Trophoblast cell (in vitro differentiated cells and primary cell): ENCODE results near the gene TTC17.
"Not testable (repeated sequence)": the region's sequence is repeated elsewhere in the genome, so short reads cannot be mapped to it uniquely, and the experiment has no call there.

Source experiments
- DNase-seq, 2 donors: peaks; one replicate each; pipeline ENCODE4 v3.0.0-alpha.2; 2016
- H2AFZ ChIP-seq: 2 replicates; pipeline ENCODE4 v1.6.1; 2013; ENCODE audit warnings: low read length, moderate library complexity, mild to moderate bottlenecking; ENCODE audit not compliant: insufficient read depth, poor library complexity
- H2AK5ac ChIP-seq: 2 replicates; pipeline ENCODE4 v1.6.1; 2013; ENCODE audit warnings: mild to moderate bottlenecking, low read length
- H2BK120ac ChIP-seq: 2 replicates; pipeline ENCODE4 v1.6.1; 2013; ENCODE audit warnings: low read length, mild to moderate bottlenecking, moderate library complexity; ENCODE audit not compliant: insufficient read depth, poor library complexity
- H2BK12ac ChIP-seq: 2 replicates; pipeline ENCODE4 v1.6.1; 2013; ENCODE audit warnings: mild to moderate bottlenecking, low read length, moderate library complexity
- H2BK5ac ChIP-seq: 2 replicates; pipeline ENCODE4 v1.6.1; 2013; ENCODE audit warnings: low read length, low read depth, moderate library complexity, mild to moderate bottlenecking; ENCODE audit not compliant: poor library complexity
- H3K14ac ChIP-seq: 2 replicates; pipeline ENCODE4 v1.6.1; 2013; ENCODE audit warnings: mild to moderate bottlenecking, low read length
- H3K18ac ChIP-seq: 2 replicates; pipeline ENCODE4 v1.6.1; 2013; ENCODE audit warnings: mild to moderate bottlenecking, low read length
- H3K23ac ChIP-seq: 2 replicates; pipeline ENCODE4 v1.6.1; 2013; ENCODE audit warnings: low read length
- H3K27ac ChIP-seq: 2 replicates; pipeline ENCODE4 v1.5.1; 2013; ENCODE audit warnings: low read depth, mild to moderate bottlenecking, inconsistent platforms, low read length, moderate library complexity
- H3K27me3 ChIP-seq: 2 replicates; pipeline ENCODE4 v1.6.1; 2013; ENCODE audit warnings: inconsistent platforms, mild to moderate bottlenecking, low read length, moderate library complexity; ENCODE audit not compliant: insufficient read depth
- H3K36me3 ChIP-seq, 2 experiments: 1 replicate in 1 of 2; 2 replicates in 1 of 2; pipeline ENCODE4 v1.6.1; 2013; ENCODE audit warnings: low read length in 2 of 2, mild to moderate bottlenecking in 2 of 2, moderate library complexity in 1 of 2; ENCODE audit not compliant: insufficient read depth in 2 of 2, control insufficient read depth in 1 of 2
- H3K4ac ChIP-seq: 2 replicates; pipeline ENCODE4 v1.6.1; 2013; ENCODE audit warnings: low read depth, mild to moderate bottlenecking, low read length, moderate library complexity
- H3K4me1 ChIP-seq, 2 experiments: 1 replicate in 1 of 2; 2 replicates in 1 of 2; pipeline ENCODE4 v1.6.1; 2013; ENCODE audit warnings: low read length in 2 of 2, mild to moderate bottlenecking in 2 of 2, moderate library complexity in 1 of 2; ENCODE audit not compliant: insufficient read depth in 2 of 2, control insufficient read depth in 1 of 2
- H3K4me2 ChIP-seq: 2 replicates; pipeline ENCODE4 v1.6.1; 2013; ENCODE audit warnings: inconsistent platforms, mild to moderate bottlenecking, low read length, moderate library complexity
- H3K4me3 ChIP-seq: 2 replicates; pipeline ENCODE4 v1.5.1; 2013; ENCODE audit warnings: mild to moderate bottlenecking, low read depth, low read length, inconsistent platforms
- H3K79me1 ChIP-seq: one replicate; pipeline ENCODE4 v1.6.1; 2013; ENCODE audit warnings: low read length
- H3K79me2 ChIP-seq: 2 replicates; pipeline ENCODE4 v1.6.1; 2013; ENCODE audit warnings: low read length, mild to moderate bottlenecking; ENCODE audit not compliant: control insufficient read depth, insufficient read depth, poor library complexity
- H3K9ac ChIP-seq: 2 replicates; pipeline ENCODE4 v1.6.1; 2013; ENCODE audit warnings: mild to moderate bottlenecking, low read length
- H3K9me3 ChIP-seq: 2 replicates; pipeline ENCODE4 v1.6.1; 2013; ENCODE audit warnings: low read depth, mild to moderate bottlenecking, control low read depth, inconsistent platforms, low read length; ENCODE audit not compliant: insufficient read depth
- H4K12ac ChIP-seq: 2 replicates; pipeline ENCODE4 v1.6.1; 2013; ENCODE audit warnings: low read depth, mild to moderate bottlenecking, low read length, moderate library complexity
- H4K8ac ChIP-seq: 2 replicates; pipeline ENCODE4 v1.6.1; 2013; ENCODE audit warnings: low read depth, mild to moderate bottlenecking, low read length, moderate library complexity
- H4K91ac ChIP-seq: one replicate; pipeline ENCODE4 v1.6.1; 2013; ENCODE audit warnings: low read depth, mild to moderate bottlenecking, low read length, moderate library complexity
- WGBS: extraction: QIAGEN DNeasy Blood & Tissue Kit; methylation state at CpG from one replicate; pipeline ENCODE4 v1.1.7; 2013; ENCODE audit warnings: missing lambda C conversion rate; ENCODE audit not compliant: insufficient read length, insufficient coverage; ENCODE audit errors: extremely low coverage; 5-methylcytosine and 5-hydroxymethylcytosine counted together

TTC17 gene

GRCh38 chr11:43401811-43402210, 43.1 kb downstream of the TTC17 start:
- H3K9ac ChIP-seq, H2BK5ac ChIP-seq, H2AK5ac ChIP-seq, H3K4me1 ChIP-seq, H4K91ac ChIP-seq, H3K14ac ChIP-seq, H3K23ac ChIP-seq, H3K27ac ChIP-seq, H2BK120ac ChIP-seq, H3K9me3 ChIP-seq, H4K8ac ChIP-seq, H3K27me3 ChIP-seq, H3K79me1 ChIP-seq, H3K79me2 ChIP-seq, H3K18ac ChIP-seq, H3K4ac ChIP-seq, H4K12ac ChIP-seq, DNase-seq, H3K4me2 ChIP-seq, H2AFZ ChIP-seq, H3K4me3 ChIP-seq, H2BK12ac ChIP-seq: not testable (repeated sequence)
- WGBS, result 100% methylated on average over 2 of the region's 4 CpGs
- H3K36me3 ChIP-seq, result peaks cover 3 to 28% of the 10 kb centered on the region in 2 experiments

- H3K27me3 ChIP-seq, result no peaks in the 10 kb centered on the region
- no peak overlapping the region for H3K4me2 ChIP-seq
- no peak overlapping the region for H2BK120ac ChIP-seq
- no peak overlapping the region for H3K14ac ChIP-seq
- H2AFZ ChIP-seq, result no peak overlapping the region
- H3K4me1 ChIP-seq, result no peaks in the 10 kb centered on the region
- no peak overlapping the region for H4K8ac ChIP-seq
- H3K27ac ChIP-seq, result no peak overlapping the region
- no peak overlapping the region for H3K23ac ChIP-seq
- no peak overlapping the region for H2AK5ac ChIP-seq
- H3K79me2 ChIP-seq, result no peaks in the 10 kb centered on the region
- no peaks in the 10 kb centered on the region for H3K9me3 ChIP-seq
- H2BK5ac ChIP-seq, result no peak overlapping the region
- DNase-seq, result no peak
- no peaks in the 10 kb centered on the region for H3K79me1 ChIP-seq
- peaks cover 3 to 25% of the 10 kb centered on the region in 2 experiments for H3K36me3 ChIP-seq
- H3K18ac ChIP-seq, result no peak overlapping the region
- WGBS, result no CpG with 5 or more reads among the region's 8 CpGs
- H4K91ac ChIP-seq, result no peak overlapping the region
- H4K12ac ChIP-seq, result no peak overlapping the region
- no peak overlapping the region for H3K4me3 ChIP-seq
- no peak overlapping the region for H2BK12ac ChIP-seq
- H3K9ac ChIP-seq, result no peak overlapping the region
- no peak overlapping the region for H3K4ac ChIP-seq
Observed at GRCh38 chr11:43403357-43404231, 44.9 kb downstream of the TTC17 start.

GRCh38 chr11:43404406-43404805, 45.7 kb downstream of the TTC17 start:
- H4K12ac ChIP-seq, result no peak overlapping the region
- no peak overlapping the region for H2AK5ac ChIP-seq
- no peaks in the 10 kb centered on the region for H3K79me2 ChIP-seq
- H3K4me3 ChIP-seq, result no peak overlapping the region
- no peak overlapping the region for H3K14ac ChIP-seq
- no peak overlapping the region for H2BK5ac ChIP-seq
- H3K4ac ChIP-seq, result no peak overlapping the region
- no peak overlapping the region for H3K4me2 ChIP-seq
- H3K27ac ChIP-seq, result no peak overlapping the region
- DNase-seq, result no peak
- no peaks in the 10 kb centered on the region for H3K79me1 ChIP-seq
- H2BK120ac ChIP-seq, result no peak overlapping the region
- H4K91ac ChIP-seq, result no peak overlapping the region
- no peak overlapping the region for H2AFZ ChIP-seq
- H3K36me3 ChIP-seq, result peaks cover 3 to 25% of the 10 kb centered on the region in 2 experiments
- no peaks in the 10 kb centered on the region for H3K27me3 ChIP-seq
- H4K8ac ChIP-seq, result no peak overlapping the region
- no peak overlapping the region for H3K9ac ChIP-seq
- WGBS, result no CpG with 5 or more reads among the region's 3 CpGs
- H3K18ac ChIP-seq, result no peak overlapping the region
- no peaks in the 10 kb centered on the region for H3K9me3 ChIP-seq
- H3K23ac ChIP-seq, result no peak overlapping the region
- no peaks in the 10 kb centered on the region for H3K4me1 ChIP-seq
- H2BK12ac ChIP-seq, result no peak overlapping the region

- H2AK5ac ChIP-seq, result no peak overlapping the region
- H4K91ac ChIP-seq, result no peak overlapping the region
- no peak overlapping the region for H3K4me3 ChIP-seq
- no peak overlapping the region for H3K14ac ChIP-seq
- no peak overlapping the region for H3K4ac ChIP-seq
- no peak overlapping the region for H3K4me2 ChIP-seq
- H3K9ac ChIP-seq, result no peak overlapping the region
- H3K4me1 ChIP-seq, result no peaks in the 10 kb centered on the region
- no peak overlapping the region for H4K12ac ChIP-seq
- H3K79me1 ChIP-seq, result no peaks in the 10 kb centered on the region
- no peak overlapping the region for H2BK120ac ChIP-seq
- no peak overlapping the region for H2BK5ac ChIP-seq
- H3K23ac ChIP-seq, result no peak overlapping the region
- WGBS, result no CpG with 5 or more reads among the region's 3 CpGs
- H3K79me2 ChIP-seq, result no peaks in the 10 kb centered on the region
- H3K18ac ChIP-seq, result no peak overlapping the region
- no peaks in the 10 kb centered on the region for H3K27me3 ChIP-seq
- no peak overlapping the region for H2AFZ ChIP-seq
- peaks cover 6 to 25% of the 10 kb centered on the region in 2 experiments for H3K36me3 ChIP-seq
- H2BK12ac ChIP-seq, result no peak overlapping the region
- DNase-seq, result no peak
- H4K8ac ChIP-seq, result no peak overlapping the region
- no peak overlapping the region for H3K27ac ChIP-seq
- no peaks in the 10 kb centered on the region for H3K9me3 ChIP-seq
Observed at GRCh38 chr11:43404836-43405479, 46.2 kb downstream of the TTC17 start.
